GM18508 (cell line): ENCODE data around the gene GPC3.
"Not testable (repeated sequence)": the region's sequence is repeated elsewhere in the genome, so short reads cannot be mapped to it uniquely, and the experiment has no call there.

Source experiments
- ATAC-seq: cut with Tn5 transposase; IDR thresholded peaks from one replicate; pipeline ENCODE4 v1.9.1; 2021; ENCODE audit warnings: moderate number of reproducible peaks; ENCODE audit not compliant: insufficient read depth, unreplicated experiment

Gene GPC3

DNA sequence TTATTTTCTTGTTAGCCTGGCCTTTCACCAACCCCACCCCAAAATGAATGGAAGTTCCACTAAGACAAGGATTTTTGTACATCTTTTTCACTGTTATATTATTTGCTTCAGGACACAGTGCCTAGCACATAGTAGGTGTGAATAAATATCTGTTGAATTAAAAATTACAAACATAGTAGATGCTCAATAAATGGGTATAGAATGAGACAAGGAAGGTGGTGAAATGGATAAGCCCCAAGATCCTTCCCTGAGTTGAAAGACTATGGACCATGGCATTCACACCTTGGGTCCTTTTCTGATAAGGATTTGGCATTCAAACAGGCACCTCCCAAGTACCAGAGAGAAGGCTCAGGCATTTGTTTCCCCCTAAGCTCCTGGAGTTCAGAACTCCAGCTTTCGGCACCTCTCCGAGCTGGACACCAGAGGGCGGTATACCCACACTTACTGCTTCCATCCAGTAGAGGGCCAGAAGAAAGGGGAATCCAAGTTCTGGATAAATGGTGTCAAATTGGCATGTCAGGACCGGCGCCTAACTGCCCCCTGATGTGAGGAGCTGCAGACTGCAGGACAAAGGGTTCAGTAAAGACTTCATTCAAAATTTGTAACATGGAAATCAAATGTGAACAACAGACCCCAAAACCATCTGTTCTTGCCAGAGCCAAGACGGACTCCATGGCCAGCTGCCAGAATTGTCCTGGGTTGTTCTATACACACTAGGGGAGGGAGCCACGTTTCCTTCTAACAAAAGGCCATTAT, 193.0 kb downstream of the GPC3 start:
- peak; percentile 66 for ATAC-seq

DNA sequence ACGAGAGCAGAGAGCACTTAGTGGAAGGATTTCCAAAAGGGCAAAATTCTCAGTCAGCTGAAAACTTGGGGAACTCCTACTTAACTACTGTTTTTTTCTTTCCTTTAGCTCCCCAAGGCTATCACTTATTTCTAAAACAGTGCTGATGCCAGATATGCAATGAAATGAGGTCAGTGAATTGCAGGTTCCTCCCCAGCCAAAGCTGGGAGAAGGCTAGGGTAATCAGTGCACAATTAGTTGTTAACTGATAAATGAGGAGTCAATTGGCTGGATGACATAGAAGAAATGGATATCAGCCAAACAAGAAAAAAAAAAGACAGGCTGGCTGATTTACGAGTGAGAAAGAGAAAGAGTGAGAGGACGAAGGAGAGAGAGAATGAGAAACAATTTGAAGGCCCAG, 195.6 kb downstream of the GPC3 start:
- ATAC-seq = no peak

- no peak for ATAC-seq
Measured at GRCh38 chrX:133786382-133786781, 199.0 kb downstream of the GPC3 start.

DNA sequence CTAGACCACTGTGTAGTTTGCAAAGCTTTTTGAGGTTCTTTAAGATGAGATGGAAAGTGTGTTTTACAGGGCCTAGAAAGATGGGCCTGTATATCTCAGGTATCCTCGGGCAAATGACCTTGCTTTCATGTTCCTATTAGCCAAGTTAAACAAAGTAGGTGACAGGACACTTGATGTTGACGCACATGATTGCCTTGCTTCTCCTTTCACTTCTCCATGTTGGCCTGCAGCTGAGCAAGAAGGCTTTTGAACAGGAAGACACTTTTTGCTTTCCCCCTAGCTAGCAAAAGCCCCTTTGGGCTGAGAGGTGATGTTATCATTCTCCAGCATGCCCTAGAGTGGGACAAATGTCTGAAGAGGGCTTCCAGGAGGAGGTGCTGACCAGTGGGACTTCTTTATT, 202.1 kb downstream of the GPC3 start:
- ATAC-seq = peak; percentile 71

DNA sequence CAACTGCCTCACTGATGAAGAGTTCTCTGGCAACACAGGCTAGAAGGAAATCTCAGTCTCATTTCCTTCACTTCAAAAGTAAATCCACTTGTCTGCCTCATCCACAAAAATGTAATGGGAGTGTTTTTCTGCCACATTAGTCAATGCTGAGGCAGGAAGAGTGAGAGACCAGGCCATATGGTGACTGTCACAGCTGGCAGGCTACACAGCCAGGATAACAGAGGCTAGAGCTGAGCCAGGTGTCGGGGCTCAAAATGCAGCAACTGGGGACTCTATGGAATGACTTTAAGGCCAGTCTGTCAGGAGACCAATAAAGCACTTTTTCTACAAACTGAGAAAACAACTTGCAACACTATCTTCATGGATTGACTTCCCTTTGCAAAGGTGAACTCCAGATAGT, 204.2 kb downstream of the GPC3 start:
- ATAC-seq = no peak

- ATAC-seq = no peak
Measured at GRCh38 chrX:133776072-133776471, 209.3 kb downstream of the GPC3 start.

GRCh38 chrX:133774807-133775206, 210.6 kb downstream of the GPC3 start:
- ATAC-seq = no peak

DNA sequence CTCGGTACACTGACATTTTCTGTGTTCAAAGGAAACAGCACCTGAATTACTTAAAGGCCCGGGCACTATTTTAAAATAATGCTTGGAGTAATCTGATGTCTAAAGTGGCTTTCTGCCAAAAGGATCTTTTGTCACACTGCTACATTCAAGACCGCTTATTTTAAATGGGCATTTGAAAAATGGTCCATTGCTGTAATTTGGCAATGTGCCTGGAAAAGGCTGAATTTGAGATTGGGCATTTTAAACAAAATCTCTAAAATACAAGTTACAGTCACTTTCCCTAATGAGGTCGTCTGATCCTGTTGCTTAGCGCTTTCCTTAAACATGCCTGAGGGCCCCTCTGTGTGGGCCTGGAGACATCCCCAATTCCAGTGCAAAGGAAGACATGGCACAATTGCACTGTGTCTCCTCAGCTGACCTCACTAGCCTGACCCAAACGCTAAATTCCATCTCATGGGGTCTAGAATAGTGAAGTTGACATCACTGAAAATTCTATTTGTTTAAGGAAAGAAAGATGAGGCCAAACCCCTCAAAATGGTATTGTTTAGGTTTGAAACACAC, 214.2 kb downstream of the GPC3 start:
- no peak for ATAC-seq

GRCh38 chrX:133762976-133763548, 222.3 kb downstream of the GPC3 start:
- not testable (repeated sequence) for ATAC-seq

GRCh38 chrX:133754657-133755056, 230.7 kb downstream of the GPC3 start:
- ATAC-seq = no peak

- ATAC-seq = no peak
Measured at GRCh38 chrX:133749951-133750350, 235.4 kb downstream of the GPC3 start.

- no peak for ATAC-seq
Measured at GRCh38 chrX:133749370-133749769, 236.0 kb downstream of the GPC3 start.

DNA sequence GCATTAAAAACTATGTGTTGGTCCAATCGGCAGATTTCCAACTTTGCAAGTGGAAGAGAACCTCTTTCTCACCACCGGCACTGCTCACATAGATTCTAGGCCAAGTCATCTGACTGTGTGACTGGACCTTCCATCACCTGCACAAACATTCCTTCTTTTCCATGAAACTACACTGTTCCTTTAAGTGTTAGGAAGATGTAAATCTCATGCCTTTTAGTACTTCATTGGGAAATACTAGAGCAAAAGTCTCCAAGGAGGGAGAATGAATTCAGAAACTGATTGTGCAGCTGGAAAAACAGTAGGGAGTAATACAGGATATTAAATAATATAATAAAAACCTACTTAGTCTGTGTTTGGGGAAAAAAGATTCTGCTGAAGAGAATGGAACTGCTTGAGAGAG, 238.2 kb downstream of the GPC3 start:
- no peak for ATAC-seq

GRCh38 chrX:133746593-133746992, 238.8 kb downstream of the GPC3 start:
- no peak for ATAC-seq

DNA sequence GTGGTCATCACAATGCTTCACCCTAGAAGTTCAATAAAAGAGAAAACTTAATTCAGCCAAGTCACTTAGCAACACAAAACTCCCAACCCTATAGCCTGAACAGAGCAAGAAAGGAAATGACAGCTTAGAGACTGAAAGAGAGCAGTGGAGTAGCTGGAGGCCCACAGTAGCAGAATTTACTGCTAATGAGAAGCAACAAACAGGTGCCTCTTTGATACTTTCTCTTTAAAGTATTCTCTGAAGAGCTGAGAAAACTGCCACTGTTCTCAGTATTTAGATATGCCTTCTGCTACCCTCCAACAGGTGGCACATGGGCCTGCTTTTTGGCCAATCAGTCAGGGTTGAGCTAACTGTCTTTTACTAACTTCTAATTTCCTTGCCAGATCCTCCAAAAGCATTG, 240.0 kb downstream of the GPC3 start:
- ATAC-seq = peak; percentile 52

DNA sequence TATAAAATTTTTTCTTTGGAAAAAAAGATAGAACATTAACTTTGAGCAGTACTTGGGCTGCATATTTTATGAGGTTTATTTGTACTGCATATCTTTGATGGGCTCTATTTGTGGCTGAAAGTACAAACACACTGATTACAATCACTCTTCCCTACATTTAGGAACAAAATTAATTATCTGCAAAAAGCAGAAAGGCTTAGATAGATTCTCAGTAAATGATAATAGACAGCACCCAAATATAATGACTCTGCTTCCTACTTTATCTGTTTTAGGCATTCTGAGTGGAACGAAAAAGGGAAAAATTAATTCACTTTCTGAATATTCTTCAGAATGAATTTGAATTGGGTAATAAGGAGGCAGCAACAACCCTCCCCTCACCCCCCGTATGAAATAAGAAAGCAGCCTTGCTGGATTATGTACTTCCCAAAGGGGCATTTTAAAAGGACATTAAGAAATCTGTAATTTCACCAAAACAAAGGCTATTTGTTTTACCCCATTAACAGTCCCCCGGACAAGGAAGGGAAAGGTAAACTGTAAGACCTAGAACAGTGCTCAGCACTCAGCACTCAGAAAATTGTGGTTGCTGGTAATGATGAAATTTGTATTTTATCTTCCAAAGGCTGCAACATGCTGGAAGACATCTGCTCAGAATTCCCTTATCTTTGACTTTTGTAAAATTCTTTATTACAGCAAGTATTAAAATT, 242.6 kb downstream of the GPC3 start:
- no peak for ATAC-seq

- ATAC-seq = no peak
Measured at GRCh38 chrX:133741303-133741702, 244.1 kb downstream of the GPC3 start.

- ATAC-seq = no peak
Measured at GRCh38 chrX:133726642-133727041, 258.8 kb downstream of the GPC3 start.

DNA sequence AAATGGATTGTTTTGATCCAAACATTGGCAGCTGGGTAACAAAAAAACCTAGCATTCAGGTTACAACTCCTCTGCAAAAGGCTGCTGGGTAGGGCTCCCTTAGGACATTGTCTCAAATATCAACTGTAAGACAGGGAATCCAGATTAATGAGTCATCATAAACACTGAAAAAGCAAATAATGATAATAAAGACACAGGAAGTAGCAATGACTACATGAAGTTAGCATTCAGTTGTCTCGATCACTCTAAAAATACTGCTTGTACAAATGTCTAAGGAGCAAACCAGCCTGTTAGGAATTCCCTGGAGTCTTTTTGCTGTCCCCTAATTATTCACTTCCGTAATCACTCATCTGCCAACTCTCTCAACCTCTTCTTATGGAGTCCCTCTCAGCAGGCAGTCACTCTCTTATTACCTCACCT, 259.2 kb downstream of the GPC3 start:
- ATAC-seq = no peak

DNA sequence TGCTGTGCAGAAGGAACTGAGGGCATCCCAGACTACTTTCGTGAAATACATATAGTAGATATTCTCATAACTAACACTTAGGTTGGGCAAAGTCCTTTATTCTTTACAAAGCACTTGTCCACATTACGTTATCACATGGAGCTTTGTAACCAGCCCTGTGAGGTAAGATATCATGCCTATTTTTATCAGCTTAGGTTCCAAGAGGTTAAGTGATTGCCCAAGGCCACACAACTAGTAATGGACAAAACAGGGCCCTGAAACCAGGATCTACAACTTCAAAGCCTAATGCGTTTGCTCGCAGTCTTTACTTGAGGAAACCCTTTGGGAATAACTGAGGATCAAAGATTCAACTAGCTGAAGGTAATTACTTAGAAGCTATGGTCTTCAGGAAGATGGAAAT, 261.5 kb downstream of the GPC3 start:
- no peak for ATAC-seq

GRCh38 chrX:133722756-133723155, 262.6 kb downstream of the GPC3 start:
- ATAC-seq = no peak
